Transverse colon (tissue), 4 donors: Measurements from ENCODE around the gene CTDNEP1.

ENCODE experiments used
- CTCF ChIP-seq, 5 experiments: fragments of 200-600 bp in 3 of 5; fragments of 450-650 bp in 2 of 5; sonication (generic) in 3 of 5; IDR thresholded peaks; 1 replicate in 2 of 5; 2 replicates in 3 of 5; pipeline ENCODE4 v1.5.1; 2016 to 2017; ENCODE audit warnings: antibody characterized with exemption in 5 of 5, inconsistent platforms in 3 of 5, mild to moderate bottlenecking in 2 of 5, moderate library complexity in 1 of 5
- EP300 ChIP-seq: sonication (generic); formaldehyde crosslinking; IDR thresholded peaks from one replicate; pipeline ENCODE4 v1.6.1; 2017; ENCODE audit warnings: antibody characterized with exemption, low read depth
- POLR2A ChIP-seq: fragments of 450-650 bp; IDR thresholded peaks from one replicate; pipeline ENCODE4 v1.6.1; 2016; ENCODE audit warnings: antibody characterized with exemption, mild to moderate bottlenecking, moderate library complexity
- POLR2AphosphoS5 ChIP-seq, 3 donors: sonication (generic); formaldehyde crosslinking; IDR thresholded peaks; one replicate each; pipeline ENCODE4 v1.6.1; 2016; ENCODE audit warnings: antibody characterized with exemption in 3 of 3

DNA sequence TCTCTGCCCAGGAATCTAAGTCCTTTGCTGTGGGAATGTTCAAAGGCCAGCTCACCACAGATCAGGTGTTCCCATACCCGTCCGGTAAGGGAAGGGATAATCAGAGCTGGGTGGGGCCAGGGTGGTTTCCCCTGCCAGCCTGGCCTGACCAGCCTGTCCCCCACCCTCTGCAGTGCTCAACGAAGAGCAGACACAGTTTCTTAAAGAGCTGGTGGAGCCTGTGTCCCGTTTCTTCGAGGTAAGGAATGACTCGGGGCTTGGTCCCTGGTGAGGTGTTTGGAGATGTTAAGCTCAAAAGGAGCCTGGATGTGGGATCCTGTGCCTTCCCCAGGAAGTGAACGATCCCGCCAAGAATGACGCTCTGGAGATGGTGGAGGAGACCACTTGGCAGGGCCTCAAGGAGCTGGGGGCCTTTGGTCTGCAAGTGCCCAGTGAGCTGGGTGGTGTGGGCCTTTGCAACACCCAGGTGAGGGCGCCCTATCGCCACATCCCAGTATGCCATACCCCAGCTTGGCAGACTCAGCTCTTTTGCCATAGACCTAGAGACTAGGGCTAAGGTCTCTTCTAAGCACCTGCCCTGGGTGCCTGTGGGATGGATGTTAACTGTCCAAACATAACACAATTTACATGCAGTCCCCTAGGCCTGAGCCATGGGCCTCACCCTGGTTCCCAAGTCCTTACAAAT is 30.8 kb downstream of the CTDNEP1 start:
- peak; percentile 24 to 66 (median 52) for TF ChIP-seq CTCF (IDR thresholded peaks at IDR 0.05)
- TF ChIP-seq POLR2A = no peak
- no peak for TF ChIP-seq EP300
- TF ChIP-seq POLR2AphosphoS5 (IDR thresholded peaks at IDR 0.05) = no peak
